PC-9 (cell line): ENCODE data around the gene MYO18B.

Experiments used
- CTCF ChIP-seq: fragments of 200-600 bp; sonication (generic); conservative IDR thresholded peaks from 2 replicates; pipeline ENCODE4 v1.6.1; 2017; ENCODE audit warnings: mixed run types, antibody characterized with exemption, mild to moderate bottlenecking, moderate library complexity
- EZH2 ChIP-seq: fragments of 200-600 bp; sonication (generic); IDR thresholded peaks from 2 replicates; pipeline ENCODE4 v1.8.0; 2017; ENCODE audit warnings: antibody characterized with exemption, low read depth

DNA sequence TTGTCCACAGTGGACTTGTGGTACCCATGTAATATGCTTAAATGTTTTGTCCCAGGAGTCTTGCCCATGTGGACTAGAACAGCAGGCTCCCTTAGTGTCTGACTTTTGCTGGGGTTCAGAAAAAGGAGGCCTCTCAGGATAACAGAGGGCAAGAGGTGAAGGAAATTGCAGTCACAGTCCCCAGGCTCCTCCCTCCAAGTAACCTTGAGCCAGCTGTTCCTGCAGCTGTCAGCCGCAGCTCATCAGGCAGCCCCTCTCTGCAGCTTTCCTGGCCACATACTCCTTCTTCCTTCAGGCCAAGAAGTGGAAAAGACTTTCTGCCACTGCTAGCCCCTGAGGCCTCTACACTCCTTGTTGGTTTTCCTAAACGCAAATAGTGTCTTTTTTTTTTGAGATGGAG is 6.3 kb upstream of the MYO18B start:
- TF ChIP-seq CTCF (no peak), EZH2 (no peak)
